GM19324 (cell line): ENCODE data around the gene FAM117A.
"Not testable (repeated sequence)": the region's sequence is repeated elsewhere in the genome, so short reads cannot be mapped to it uniquely, and the experiment has no call there.

Experiments
- ATAC-seq: cut with Tn5 transposase; IDR thresholded peaks from one replicate; pipeline ENCODE4 v1.9.1; 2021; ENCODE audit warnings: mild to moderate bottlenecking, moderate library complexity; ENCODE audit not compliant: unreplicated experiment, low FRiP score

FAM117A gene

DNA sequence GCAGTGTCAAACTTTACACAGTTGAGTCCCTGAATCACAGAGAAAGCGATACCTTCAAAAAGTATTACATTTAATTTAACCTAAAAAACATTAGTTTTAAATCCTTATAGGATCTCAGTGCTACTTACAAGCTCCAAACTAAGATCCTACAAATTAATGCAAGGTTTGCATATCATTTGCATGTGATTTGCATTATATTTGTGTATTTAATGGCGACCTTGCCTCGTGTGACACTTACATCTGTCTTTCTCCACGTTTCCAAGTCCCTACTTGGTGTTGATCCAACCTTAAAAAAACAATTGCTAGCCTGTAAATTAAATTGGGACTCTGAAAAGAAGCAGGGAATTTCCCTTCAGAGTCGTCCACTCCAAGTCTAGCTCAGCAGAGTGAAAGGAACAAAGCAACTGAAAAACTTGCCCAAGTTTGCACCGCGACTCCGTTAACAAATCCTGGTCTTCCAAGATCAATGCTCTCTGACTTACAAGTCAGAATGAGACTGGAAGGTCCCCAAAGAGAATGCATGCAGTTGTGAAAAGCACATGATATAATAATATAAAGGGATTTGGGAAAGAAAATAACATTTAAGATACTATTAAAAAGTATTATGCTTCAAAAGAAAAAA, 739 bp upstream of the FAM117A start:
- ATAC-seq = no peak

DNA sequence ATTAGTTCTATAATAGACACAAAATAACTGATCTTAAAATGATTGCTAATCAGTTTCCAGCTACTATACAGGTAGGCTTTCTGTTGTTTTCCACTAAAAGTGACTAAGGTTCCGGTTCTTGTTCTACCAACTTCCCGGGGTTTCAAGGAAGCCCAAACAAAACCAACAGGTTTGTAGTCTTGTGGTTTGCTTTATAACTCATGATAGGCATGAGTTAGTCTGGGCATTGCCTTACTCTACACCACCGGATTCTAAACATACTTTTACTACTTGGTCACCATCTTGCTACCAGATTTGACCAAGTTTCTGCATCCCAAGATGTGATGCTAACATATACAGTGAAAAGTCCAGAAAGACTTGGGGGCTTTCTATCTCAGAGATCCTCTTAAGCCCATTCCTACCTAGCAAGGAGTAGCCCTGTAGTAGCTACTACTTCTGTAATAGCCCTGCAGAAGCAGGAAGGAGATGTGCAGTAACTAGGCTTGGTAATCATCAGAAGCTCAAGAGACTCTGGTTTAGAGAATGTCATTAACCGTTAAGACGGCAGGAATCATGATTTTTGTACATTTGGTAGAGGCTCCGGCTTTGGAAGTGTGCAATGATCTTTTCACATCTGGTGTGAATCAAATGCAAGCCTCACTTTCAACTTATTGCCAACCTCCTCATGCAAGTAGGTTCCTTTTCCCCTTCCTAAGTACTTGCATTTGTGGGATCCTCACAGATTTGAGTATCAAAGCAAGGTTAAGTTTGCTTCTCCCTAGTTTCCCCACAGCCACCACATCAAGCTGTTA, 1.6 kb downstream of the FAM117A start:
- ATAC-seq = no peak

DNA sequence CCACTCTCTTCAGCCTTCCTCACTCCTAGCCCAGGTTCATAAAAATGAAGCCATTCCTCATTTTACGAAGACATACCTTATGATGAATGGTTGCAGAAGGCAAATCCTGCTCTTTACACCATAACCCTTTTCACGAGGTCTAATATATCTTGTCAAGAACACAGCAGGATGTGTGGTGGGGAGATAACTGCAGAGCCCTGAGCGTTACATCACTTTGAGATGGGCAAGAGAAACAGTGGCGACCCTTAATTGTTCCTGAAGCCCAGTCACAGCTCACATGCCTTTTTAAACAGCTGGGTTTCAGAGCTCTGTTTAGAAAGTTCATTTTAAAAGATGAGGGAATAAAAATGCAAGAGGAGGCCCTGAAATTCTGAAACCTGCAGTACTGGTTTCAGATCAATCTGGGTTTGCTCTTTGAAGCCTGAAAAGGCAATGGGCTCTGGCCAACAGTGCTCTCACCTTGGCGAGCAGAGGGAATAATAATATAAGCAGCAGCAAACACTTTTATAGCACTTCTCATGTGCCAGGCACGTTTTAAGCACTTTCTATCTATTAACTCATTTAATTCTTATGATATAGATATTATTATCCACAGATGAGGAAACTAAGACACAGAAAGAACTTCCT, 2.9 kb downstream of the FAM117A start:
- ATAC-seq = no peak

DNA sequence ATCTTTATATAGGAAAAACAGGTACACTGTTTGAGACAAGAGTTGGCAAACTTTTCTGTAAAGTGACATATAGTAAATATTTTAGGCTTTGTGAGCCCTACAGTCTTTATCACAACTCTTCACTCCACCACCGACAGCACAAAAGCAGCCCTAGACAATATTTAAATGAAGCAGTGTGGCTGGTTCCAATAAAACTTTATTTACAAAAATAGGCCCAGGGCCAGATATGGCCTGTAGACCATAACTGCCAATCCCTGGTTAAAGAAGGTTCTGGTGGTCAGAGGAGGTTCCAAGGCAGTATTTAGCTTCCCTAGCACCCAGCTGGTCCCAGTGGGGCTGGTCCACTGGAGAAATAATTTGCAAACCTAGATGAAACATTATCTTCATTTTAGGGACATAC, 3.6 kb downstream of the FAM117A start:
- no peak for ATAC-seq

GRCh38 chr17:49759203-49759602, 4.7 kb downstream of the FAM117A start:
- no peak for ATAC-seq

- ATAC-seq = not testable (repeated sequence)
Observed at GRCh38 chr17:49758464-49759010, 5.4 kb downstream of the FAM117A start.

DNA sequence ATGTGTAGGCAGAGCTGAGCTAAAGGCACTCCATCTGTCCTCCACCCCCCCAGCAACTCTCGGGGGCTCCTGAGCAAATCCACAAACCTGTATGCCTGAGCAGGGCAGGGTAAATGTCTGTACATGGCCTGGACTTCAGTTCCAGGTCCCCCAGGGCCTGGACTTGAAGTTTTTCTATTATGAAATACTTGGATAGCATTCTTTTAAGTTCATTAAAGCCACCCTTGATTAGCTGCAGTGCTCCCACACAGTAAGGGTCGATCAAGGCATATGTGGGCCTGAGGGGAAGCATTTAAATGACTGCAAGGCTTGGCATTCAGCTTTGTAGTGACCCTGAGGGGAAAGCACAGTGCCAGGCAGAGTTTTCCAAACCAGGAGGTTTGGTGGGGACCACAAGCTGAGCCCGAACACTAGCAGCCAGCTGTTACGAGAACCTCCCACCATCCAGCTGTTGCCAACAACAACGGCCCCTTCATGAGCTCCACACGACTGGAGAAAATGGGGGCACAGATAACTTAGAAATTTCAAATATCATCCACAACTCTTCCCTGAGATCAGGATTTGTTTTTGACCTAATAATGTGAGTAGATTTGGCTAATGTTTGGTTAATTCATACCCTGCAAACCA, 6.7 kb downstream of the FAM117A start:
- no peak for ATAC-seq

DNA sequence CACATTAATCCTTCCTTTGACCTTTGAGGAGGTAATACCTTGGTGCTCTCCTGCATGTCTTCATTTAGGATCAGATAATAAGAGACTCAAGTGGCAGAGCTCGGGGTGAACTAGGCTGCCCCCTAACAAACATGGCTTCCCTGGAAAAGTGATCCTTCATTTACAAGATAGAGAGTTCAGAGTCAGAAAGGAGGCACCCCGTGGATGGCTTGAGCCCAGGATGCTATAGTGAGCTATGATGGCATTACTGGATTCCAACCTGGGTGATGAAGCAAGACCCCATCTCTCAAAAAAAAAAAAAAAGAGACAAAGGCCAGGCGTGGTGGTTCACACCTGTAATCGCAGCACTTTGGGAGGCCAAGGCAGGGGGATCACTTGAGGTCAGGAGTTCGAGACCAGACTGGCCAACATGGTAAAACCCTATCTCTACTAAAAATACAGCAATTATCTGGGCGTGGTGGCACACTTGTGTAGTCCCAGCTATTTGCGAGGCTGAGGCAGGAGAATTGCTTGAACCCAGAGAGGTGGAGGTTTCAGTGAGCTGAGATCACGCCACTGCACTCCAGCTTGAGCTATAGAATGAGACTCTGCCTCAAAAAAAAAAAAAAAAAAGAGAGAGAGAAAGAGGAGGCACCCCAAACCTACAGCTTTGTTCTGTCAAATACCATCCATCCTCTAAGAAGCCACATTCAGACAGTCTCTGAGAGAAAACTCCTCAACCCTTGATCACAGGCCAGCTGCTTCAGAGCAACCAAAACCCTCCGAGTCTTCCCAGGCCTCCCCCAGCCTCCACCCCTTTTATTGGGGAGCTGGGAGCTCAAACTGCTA, 7.4 kb downstream of the FAM117A start:
- no peak for ATAC-seq

DNA sequence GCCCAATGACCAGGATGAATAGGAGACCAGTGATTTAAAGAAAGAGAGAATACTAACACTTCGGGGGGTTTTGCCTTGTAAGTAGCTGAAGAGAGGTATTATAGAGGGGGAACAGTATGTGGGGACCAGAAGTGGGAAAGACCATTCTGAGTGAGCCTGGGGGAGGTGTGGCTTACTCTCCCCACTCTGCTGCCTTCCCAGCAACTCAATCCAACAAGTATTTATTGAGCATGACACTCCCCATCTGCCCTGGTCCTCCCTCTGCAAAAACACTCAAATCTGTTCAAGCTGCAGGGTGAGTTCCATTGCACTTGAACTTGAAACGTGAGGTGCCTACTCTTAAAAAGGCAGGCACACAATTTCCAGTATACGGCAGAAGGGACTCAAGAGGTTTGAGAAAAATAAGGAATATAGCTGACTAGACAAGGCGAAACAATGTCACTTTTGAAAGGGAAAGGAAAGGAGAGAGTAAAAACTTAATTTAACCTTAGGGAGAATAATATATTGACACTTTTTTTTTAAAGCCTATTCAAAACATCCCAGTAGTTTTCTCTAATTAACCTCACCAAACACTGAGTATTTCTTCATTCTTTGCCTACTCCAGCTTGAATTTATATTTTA, 8.2 kb downstream of the FAM117A start:
- no peak for ATAC-seq

DNA sequence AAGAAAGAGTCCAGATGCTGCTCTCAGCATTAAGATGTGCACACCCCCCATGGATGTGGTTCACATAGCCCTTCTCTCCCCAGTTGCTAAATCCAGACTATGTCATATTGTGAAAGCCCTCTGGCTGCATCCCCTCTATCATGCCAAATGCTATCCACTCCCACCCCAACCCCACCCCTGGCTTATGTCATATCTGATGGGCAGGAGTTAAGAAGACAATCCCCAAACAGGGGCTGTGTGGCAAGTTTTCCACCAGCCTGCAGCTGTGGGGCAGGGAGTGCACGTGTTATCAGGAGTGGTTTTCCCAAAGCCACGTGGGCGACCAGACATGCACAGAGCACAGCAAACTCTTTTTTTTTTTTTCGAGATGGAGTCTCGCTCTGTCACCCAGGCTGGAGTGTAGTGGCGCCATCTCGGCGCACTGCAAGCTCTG, 10.0 kb downstream of the FAM117A start:
- ATAC-seq = no peak

GRCh38 chr17:49752508-49752907, 11.4 kb downstream of the FAM117A start:
- ATAC-seq = no peak

GRCh38 chr17:49749730-49750129, 14.2 kb downstream of the FAM117A start:
- ATAC-seq = no peak

- ATAC-seq = peak; percentile 69
Observed at GRCh38 chr17:49748791-49749190, 15.1 kb downstream of the FAM117A start.

DNA sequence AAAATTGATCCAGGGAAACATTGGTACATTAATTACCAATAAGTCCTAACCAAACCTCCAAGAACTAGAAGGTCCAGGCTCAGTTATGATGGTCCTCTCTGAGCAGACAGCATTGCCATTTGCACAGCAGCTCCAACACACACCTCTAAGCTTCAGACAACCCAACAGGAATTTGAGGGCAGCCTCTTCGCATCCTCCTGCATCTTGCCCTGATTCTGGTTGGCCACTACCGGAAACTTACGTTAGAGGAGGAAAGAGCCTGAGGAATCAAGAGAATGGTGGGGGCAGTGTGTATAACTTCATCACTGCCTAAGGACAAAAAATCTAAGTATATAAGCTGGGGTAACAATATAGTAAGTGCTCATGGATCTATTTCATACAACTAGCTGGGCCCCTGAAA, 15.7 kb downstream of the FAM117A start:
- no peak for ATAC-seq

GRCh38 chr17:49747632-49748031, 16.3 kb downstream of the FAM117A start:
- no peak for ATAC-seq

DNA sequence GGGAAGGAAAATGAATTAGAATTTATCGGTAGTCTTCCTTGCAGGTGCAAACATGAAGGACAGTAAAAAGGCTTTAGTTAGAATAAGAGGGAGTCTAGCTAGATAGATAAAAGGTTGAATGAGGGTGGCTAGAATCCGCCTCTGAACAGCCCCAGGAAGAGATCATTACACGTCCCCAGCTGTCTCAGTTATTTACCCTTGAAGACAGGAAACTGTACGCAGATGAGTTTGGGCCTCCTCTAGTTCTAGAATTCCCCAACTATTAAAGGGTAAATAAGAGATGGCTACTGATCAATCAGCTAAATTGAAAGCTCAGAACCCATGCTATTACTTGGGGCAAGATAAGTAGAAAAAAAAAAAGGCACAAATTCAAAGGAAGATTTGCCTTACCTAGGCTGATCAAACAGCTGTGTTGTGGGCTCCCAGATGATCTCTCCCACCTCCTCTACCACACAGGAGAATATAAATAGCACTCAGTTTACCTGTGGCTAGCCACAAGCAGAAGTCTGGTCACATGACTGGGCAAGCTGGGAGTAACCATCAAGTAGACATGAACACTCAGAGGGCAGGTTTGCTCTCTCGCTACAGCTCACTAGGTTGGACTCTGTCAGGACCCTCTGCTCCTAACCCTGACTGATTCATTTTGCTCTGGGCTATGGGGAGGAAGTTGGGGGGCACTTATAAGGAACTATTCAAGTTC, 17.0 kb downstream of the FAM117A start:
- ATAC-seq = peak; percentile 59

DNA sequence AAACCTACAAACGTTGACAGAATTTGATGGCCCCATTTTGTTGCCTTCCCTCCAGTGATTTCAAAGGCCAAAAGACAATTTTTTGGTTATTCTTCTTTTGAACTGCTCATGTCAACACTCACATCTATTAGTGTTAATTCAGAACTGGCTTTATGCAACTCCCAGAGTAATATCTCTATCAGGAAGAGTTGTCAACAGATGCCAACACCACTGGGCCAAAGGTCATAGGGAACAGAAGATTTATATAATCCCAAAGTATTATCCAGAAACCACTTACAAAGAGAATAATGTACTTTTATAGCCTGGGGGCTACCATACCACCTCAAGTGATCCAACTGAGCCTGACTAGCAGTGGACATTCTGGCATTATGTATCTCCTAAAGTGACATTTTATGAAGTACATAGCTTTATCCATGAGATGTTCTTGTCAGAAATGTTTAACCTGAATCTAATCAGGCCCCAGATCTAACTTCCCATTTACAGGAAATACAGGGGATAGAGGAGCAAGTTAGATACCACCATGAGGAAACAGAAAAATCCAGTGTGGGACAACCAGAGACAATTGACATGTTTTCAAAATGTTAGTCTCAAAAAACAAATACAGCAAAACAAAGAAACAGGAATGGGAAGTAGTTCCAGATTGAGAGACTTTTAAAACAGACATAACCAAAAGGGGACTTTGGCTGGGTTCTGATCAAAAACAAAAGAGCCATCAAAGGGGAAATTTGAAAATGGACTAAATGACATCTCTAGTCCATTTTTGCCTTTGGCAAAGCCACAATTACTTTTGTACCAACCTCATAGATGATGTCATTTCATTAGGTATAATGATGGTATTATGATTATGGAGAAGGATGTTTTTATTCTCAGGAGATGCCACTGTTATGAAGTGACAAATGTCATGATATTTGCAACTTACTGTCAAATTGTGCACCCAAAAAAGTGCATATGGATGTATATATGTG, 18.5 kb downstream of the FAM117A start:
- ATAC-seq = no peak

- ATAC-seq = no peak
Observed at GRCh38 chr17:49742166-49742638, 21.7 kb downstream of the FAM117A start.
